ENCODE measurements around the gene ZSCAN20.

- TF ChIP-seq POLR2A (IDR thresholded peaks at IDR 0.05), result no peak
- TF ChIP-seq, protein P1, sequence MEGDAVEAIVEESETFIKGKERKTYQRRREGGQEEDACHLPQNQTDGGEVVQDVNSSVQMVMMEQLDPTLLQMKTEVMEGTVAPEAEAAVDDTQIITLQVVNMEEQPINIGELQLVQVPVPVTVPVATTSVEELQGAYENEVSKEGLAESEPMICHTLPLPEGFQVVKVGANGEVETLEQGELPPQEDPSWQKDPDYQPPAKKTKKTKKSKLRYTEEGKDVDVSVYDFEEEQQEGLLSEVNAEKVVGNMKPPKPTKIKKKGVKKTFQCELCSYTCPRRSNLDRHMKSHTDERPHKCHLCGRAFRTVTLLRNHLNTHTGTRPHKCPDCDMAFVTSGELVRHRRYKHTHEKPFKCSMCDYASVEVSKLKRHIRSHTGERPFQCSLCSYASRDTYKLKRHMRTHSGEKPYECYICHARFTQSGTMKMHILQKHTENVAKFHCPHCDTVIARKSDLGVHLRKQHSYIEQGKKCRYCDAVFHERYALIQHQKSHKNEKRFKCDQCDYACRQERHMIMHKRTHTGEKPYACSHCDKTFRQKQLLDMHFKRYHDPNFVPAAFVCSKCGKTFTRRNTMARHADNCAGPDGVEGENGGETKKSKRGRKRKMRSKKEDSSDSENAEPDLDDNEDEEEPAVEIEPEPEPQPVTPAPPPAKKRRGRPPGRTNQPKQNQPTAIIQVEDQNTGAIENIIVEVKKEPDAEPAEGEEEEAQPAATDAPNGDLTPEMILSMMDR (IDR thresholded peaks at IDR 0.05), result no peak
Observed at GRCh38 chr1:33466159-33466558, 6.3 kb upstream of the ZSCAN20 start.

Data from Peyer's patch (tissue), 4 donors.